Measurements from ENCODE around the gene CABLES2. TPM values are rescaled to one million over a fixed set of nuclear protein-coding genes. Genes with fewer than 3 reads are reported as not detected.

CABLES2 gene
- total RNA-seq, 1 donor from 2014 or later: 6.4 TPM

GRCh38 chr20:62401331-62401779 is 5.7 kb downstream of the CABLES2 start:
- peak; percentile 33 for TF ChIP-seq CTCF (IDR thresholded peaks at IDR 0.05)
- H3K27me3 Mint-ChIP-seq (ENCODE audit: low read depth): no peaks in the 10 kb centered on the region
- H3K4me1 Mint-ChIP-seq (ENCODE audit: low read depth): peaks cover 11% of the 10 kb centered on the region
- H3K9me3 Mint-ChIP-seq (ENCODE audit: low read depth): no peaks in the 10 kb centered on the region
- H3K4me3 Mint-ChIP-seq (ENCODE audit: unreplicated experiment): no peak overlapping the region
- DNase-seq (ENCODE audit: low spot score): no peak
- no peaks in the 10 kb centered on the region for H3K36me3 Mint-ChIP-seq (ENCODE audit: low read depth)
- no peak overlapping the region for H3K27ac Mint-ChIP-seq (ENCODE audit: unreplicated experiment)

DNA sequence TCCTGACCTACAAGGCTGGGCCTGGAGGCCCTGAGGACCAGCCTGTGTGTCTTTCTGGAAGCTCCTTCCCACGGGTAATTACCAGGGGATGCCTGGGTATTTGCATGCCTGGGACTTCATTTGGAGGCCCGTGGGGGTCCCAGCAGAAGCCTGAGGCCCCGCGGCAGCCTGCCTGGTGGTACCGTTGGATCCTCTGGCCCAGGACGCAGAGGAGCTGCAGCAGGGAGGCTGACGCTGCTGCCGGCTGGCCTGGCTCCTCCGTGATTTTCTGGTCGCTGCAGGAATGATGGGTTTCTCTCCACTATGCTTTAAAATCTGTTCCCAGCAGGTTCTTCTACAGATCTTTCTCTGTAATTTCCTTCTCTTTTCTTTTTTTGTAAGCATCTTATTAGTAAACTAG is 6.5 kb downstream of the CABLES2 start:
- Mint-ChIP-seq H3K4me3 (ENCODE audit: unreplicated experiment) (no peak overlapping the region), H3K36me3 (ENCODE audit: low read depth) (no peaks in the 10 kb centered on the region), H3K9me3 (ENCODE audit: low read depth) (no peaks in the 10 kb centered on the region), H3K4me1 (ENCODE audit: low read depth) (peaks cover 4% of the 10 kb centered on the region), H3K27ac (ENCODE audit: unreplicated experiment) (no peak overlapping the region), H3K27me3 (ENCODE audit: low read depth) (no peaks in the 10 kb centered on the region)
- no peak for TF ChIP-seq CTCF (IDR thresholded peaks at IDR 0.05)
- no peak for DNase-seq (ENCODE audit: low spot score)

DNA sequence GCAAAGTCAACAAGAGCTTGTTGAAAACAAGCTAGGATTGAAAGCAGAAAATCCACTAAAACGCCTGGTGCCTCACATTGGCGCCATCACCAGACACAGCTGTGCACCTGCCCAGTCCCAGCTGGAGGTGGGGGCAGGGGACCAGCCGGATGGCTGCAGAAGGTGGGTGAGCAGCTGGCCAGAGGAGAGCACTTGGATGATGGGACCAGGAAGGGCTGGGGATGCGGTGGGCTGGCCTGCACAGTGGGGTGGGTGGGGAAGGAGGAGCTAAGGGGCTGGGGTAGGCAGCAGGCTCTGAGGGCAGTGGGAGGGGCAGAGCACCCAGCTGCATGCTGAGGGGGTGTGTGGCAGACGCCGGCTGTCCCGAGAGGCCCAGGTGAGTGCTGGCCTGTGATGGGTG is 7.1 kb downstream of the CABLES2 start:
- no peak for DNase-seq (ENCODE audit: low spot score)
- no peak overlapping the region for H3K27ac Mint-ChIP-seq (ENCODE audit: unreplicated experiment)
- TF ChIP-seq CTCF (IDR thresholded peaks at IDR 0.05): no peak
- no peaks in the 10 kb centered on the region for H3K9me3 Mint-ChIP-seq (ENCODE audit: low read depth)
- no peaks in the 10 kb centered on the region for H3K27me3 Mint-ChIP-seq (ENCODE audit: low read depth)
- H3K4me3 Mint-ChIP-seq (ENCODE audit: unreplicated experiment): no peak overlapping the region
- H3K4me1 Mint-ChIP-seq (ENCODE audit: low read depth): no peaks in the 10 kb centered on the region
- H3K36me3 Mint-ChIP-seq (ENCODE audit: low read depth): no peaks in the 10 kb centered on the region

GRCh38 chr20:62398120-62398821 is 8.8 kb downstream of the CABLES2 start:
- Mint-ChIP-seq H3K36me3 (ENCODE audit: low read depth) (peaks cover 2% of the 10 kb centered on the region), H3K27ac (ENCODE audit: unreplicated experiment) (no peak overlapping the region), H3K27me3 (ENCODE audit: low read depth) (no peaks in the 10 kb centered on the region), H3K9me3 (ENCODE audit: low read depth) (no peaks in the 10 kb centered on the region), H3K4me3 (ENCODE audit: unreplicated experiment) (no peak overlapping the region), H3K4me1 (ENCODE audit: low read depth) (no peaks in the 10 kb centered on the region)
- DNase-seq (ENCODE audit: low spot score): no peak
- no peak for TF ChIP-seq CTCF (IDR thresholded peaks at IDR 0.05)

GRCh38 chr20:62396367-62397239 is 10.5 kb downstream of the CABLES2 start:
- Mint-ChIP-seq H3K4me1 (ENCODE audit: low read depth) (no peaks in the 10 kb centered on the region), H3K36me3 (ENCODE audit: low read depth) (peaks cover 2% of the 10 kb centered on the region), H3K4me3 (ENCODE audit: unreplicated experiment) (no peak overlapping the region), H3K27ac (ENCODE audit: unreplicated experiment) (no peak overlapping the region), H3K27me3 (ENCODE audit: low read depth) (no peaks in the 10 kb centered on the region), H3K9me3 (ENCODE audit: low read depth) (no peaks in the 10 kb centered on the region)
- DNase-seq (ENCODE audit: low spot score): no peak
- TF ChIP-seq CTCF (IDR thresholded peaks at IDR 0.05): no peak
